Cardiac septum (tissue), 1 donor: ENCODE results near the gene BRAP. TPM values are rescaled to one million over a fixed set of nuclear protein-coding genes. Genes with fewer than 3 reads are reported as not detected.
"Not testable (repeated sequence)": the region's sequence is repeated elsewhere in the genome, so short reads cannot be mapped to it uniquely, and the experiment has no call there.

ENCODE experiments used
- DNase-seq: peaks from one replicate; pipeline ENCODE4 v3.0.0-alpha.2; 2020; ENCODE audit warnings: low spot score
- intact Hi-C: fragments of 100-400 bp; cut with DNase I; formaldehyde crosslinking; loops from one replicate; pipeline ENCODE4 v1.14.0; 2022
- total RNA-seq: library from RNA; stranded (reverse); fragmentation: NEBNext Ultra II Directional; extraction: Animal tissue kit (Norgen Biotek cat#: 25700); gene quantifications from one replicate; pipeline ENCODE4 v1.2.1, GENCODE V29; 2021
- donor health status: DM: no; HTN: no; CAD: no.

The BRAP gene
- total RNA-seq, 1 donor from 2014 or later = 13.9 TPM

DNA sequence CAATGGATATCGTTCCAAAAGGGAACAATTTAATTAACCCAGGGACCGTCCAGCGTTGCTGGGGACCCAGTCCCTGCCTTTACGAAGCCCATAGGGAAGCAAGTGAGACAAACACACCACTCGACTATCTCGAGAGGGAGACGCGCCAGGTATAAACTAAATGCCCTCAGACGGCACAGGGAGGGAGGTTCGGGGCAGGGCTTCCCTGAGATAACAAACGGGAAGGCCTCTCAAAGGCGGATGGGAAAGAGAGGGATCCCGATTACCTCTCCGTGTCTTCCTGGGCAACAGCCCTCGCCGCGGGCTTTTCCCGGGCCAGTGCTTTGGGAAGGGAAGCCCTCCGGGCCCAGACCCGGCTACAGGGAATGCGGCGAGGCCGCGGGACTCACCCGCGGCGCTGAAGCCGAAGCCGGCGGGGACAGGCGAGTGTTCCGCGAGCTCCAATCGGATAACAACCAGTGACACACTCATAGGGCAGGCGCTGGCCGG lies 390 bp downstream of the BRAP start:
- DNase-seq = no peak
- intact Hi-C loops = no loop called here

DNA sequence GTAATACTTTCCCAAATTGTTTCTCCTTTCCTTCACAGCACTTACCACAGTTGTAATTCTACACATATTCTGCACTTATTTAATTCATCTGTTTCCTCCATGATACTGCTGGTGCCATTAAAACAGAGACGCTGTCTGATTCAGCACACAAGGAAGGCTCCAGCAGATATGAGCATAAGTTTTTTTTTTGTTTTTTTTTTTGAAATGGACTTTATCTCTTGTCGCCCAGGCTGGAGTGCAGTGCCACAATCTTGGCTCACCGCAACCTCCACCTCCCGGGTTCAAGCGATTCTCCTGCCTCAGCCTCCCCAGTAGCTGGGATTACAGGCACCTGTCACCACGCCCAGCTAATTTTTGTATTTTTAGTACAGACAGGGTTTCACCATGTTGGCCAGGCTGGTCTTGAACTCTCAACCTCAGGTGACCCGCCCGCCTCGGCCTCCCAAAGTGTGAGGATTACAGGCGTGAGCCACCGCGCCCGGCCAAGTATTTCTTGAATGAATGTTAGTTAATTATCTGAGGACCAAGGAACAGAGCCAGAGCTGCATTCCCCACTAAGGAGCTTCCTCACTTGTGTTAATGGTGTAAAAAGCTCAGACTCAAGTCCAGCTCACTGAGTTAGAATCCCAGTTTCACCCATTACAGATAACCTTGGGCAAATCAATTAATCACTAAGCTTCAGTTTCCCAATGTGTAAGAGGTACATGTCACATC lies 1.1 kb downstream of the BRAP start:
- DNase-seq, intact Hi-C loops: not testable (repeated sequence)

DNA sequence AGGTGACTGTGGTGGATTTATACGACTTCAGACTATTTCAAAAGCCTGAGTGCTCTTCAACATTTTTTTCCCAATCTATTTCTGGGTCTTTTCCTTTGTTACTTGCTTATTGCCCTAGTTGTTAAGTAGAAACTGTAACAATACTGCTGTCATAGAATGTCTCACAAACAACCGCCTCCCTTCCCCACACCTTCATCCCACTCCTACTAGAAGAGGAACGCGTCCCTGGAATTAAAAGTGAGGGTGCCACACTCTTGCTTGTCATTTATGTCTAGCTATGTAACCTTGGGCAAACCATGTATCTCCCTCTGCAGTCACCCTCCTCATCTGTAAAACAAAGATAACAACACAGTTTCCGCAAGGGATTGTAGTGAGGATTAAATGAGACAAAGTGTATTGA lies 8.6 kb downstream of the BRAP start:
- DNase-seq = no peak
- intact Hi-C loops = loop anchor here (10.0 kb wide), 1 partner anchor 152 kb away; no protein-coding TSS in a partner anchor

DNA sequence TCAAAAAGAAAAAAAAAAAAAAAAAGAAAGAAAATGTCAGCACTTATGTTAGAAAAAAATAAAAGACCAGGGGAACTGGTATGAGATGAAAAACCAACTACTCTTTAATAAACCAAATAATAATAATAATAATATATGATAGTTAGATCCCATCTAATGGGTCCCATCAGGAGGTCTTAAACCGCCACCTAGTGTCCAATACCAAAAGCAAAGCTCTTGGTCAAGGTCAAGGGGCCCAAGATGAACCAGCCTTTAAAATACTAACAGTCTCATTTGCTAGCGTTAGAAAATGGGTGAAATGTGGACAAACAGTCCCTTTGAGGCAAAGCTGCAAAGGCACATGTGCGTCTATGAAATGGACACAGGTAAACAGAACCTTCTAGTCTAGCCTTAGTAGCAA lies 12.3 kb downstream of the BRAP start:
- intact Hi-C loops = loop anchor here (10.0 kb wide), 1 partner anchor 149 kb away; no protein-coding TSS in a partner anchor
- no peak for DNase-seq

DNA sequence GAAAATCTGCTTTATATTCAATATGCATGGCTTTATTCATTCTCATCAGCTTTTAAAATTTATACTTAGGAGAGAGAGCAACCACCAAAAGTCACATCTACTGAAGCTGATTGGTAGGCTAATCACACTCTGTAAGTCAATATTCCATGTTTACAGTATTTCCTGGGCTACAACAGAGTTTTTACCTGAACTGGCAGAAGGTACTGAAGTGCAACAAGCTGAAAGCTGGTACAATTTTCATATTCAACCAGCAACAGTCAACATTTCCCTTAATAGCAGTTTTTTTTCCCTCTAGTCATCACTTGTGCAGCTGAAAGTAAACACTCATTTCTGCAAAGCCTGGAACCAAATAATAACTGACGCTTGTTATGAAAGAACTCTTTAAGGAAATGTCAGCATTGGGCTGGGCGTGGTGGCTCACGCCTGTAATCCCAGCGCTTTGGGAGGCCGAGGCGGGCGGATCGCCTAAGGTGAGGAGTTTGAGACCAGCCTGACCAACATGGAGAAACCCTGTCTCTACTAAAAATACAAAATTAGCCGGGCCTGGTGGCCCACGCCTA lies 12.9 kb downstream of the BRAP start:
- intact Hi-C loops = loop anchor here (10.0 kb wide), 1 partner anchor 148 kb away; no protein-coding TSS in a partner anchor

DNA sequence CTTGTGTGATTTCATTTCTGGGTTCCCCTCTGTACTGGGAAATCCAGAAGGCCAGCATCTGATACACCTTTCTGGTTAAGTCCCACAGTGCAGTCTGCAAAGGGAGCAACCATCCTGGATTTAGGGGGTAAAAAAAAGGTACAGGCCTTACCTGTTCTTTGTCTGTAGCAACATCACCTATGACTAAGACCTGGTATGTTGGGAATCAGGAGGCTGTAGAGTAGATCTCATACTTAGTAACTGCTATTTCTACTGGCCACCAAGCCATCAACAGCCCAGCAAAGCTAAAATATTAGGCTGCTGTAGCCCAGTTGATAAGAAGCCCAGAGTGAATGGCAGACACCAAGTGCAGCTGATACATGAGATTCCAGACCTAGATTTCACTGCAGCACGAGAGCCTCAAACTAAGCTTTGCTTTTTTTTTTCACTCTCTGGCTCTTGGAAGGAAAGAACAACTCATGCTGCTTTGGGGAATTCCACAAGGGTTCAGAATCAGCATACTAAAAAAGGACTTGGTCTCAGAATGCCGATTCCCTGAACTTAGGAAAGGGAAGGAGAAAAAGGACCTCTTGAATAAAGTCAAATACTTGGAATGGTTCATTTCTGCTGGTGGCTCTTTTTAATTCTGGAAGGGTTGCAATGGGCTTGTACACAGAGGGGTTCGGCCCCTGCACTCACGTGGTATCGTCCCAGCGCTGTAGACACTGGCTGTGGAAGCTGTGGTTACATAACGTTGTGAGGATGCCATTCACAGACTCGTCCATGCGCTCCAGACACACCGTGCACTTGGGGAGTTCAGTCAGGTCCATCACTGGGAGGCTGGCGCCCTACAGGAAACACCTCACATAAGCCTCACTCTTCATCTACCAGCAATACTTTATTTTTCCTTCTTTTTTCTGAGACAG lies 20.5 kb downstream of the BRAP start:
- no peak for DNase-seq
- intact Hi-C loops = no loop called here

More for the DNA sequence above, 12.9 kb downstream of the BRAP start:
- DNase-seq = no peak

DNA sequence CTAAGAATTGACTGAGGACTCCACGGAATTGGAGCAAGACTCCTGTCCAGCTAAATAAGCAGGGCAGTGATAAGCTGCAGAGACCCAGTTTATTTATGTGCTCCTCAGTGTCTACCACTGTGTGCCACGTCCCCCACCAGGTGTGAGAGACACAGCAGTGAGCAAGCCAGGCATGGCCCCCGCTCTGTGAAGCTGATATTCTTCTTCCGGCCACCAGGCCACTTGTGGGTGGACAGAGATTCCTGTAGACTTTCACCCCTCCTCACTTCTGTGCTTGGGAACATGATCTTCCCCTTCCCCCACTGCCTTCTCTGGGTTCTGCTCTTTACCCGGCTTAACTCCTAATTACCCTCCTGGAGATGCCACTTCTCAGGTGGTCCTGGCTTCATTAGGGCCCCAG lies 21.3 kb downstream of the BRAP start:
- no peak for DNase-seq
- intact Hi-C loops = no loop called here

DNA sequence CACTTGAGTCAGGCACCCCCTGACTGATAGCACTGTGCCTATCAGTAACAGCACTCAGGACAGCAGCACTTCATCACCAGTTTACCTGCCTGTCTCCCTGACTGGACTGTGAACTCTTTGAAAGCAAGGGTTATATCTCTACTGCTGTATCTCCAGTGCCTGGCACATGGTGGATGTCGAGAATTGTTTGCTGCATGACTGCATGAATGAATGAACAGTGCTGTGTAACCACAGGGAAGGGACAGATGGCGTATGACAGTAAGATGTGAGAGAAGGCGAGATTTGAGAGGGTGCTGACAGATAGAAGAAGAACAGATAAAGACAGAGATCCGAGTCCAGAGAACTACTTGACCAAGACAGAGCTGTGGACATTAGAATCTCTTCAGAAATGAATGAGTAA lies 29.7 kb downstream of the BRAP start:
- intact Hi-C loops = no loop called here
- no peak for DNase-seq

DNA sequence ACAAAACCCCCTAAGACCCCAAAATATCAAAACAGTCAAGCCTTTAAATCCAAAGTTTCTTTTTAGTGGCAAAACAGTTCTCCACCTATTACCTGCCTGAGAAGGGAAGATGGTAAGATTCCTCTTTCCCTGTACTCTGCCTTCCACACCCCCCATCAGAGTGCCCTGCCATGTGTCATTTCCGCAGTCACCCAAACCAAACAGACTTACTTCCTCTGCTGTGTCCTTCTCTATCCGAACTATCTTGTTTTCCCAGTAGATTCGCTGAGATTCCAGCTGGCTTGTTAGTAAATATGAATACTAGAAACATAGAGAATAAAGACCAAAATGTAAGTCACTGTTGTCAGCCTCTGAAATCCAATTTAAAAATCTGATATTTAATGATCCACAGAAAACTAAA lies 30.4 kb downstream of the BRAP start:
- DNase-seq = no peak
- intact Hi-C loops = no loop called here

DNA sequence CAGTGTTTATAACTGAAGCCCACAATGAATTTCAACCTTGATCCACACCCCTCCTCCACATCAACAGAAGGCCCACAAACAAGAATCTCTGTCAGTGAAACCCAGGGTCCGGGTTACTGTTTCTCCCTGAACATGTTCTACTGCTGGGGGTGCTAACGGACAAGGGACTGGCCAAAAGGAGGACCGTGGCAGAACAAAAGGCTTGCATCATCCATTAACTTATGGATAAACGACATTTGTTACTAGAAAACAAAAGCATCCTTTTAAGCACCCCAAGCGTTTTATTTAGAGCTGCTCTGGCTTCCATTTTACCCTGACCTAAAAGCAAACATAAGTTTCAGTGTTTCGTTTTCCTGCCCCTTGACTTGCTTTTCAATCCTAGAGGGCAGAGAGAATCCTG lies 32.2 kb downstream of the BRAP start:
- DNase-seq = no peak

DNA sequence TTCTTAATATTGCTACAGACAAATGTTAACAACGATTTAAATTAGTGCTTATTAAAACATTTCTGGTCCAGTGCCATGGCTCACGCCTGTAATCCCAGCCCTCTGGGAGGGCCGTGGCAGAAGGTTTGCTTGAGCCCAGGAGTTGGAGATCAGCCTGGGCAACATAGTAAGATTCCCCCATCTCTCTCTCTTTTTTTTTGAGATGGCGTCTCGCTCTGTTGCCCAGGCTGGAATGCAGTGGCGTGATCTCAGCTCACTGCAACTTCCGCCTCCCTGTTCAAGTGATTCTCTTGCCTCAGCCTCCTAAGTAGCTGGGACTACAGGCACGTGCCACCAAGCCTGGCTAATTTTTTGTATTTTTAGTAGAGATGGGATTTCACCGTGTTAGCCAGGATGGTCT lies 33.2 kb downstream of the BRAP start:
- intact Hi-C loops, DNase-seq: not testable (repeated sequence)

More for the DNA sequence above, 32.2 kb downstream of the BRAP start:
- intact Hi-C loops = no loop called here

DNA sequence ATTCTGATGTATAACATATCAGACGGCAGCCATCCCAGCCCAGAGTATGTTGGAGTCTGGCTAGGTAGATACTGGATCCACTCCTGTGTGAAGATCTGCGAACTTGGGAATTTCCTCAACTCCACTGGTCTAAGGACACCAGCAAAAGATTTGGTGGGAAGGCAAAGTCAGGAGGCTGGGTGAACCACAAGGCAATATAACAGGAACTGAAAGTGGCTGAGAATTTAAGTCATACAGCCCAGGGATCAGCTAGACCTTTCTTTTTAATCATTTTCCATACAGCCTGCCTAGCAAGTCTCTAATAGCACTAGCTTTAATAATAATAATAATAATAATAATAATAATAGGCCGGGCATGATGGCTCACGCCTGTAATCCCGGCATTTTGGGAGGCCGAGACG lies 34.8 kb downstream of the BRAP start:
- DNase-seq = no peak
- intact Hi-C loops = no loop called here

DNA sequence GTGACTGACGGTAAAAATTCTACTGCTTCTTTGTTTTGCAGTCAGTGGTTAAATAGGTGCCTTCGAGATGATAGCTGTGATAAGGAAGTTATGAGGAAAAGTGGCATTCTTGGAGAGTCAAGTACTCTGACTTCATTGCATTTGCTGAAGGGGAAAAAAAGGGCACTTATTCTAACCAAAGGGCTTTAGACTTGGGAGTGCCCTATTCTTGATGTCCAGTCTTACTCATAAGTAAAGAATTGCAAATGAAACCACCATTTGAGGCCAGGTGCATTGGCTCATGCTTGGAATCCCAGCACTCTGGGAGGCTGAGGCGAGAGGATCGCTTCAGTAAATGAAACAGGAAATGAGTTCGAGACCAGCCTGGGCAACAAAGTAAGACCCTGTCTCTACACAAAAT lies 40.3 kb downstream of the BRAP start:
- DNase-seq = no peak
- intact Hi-C loops = no loop called here

DNA sequence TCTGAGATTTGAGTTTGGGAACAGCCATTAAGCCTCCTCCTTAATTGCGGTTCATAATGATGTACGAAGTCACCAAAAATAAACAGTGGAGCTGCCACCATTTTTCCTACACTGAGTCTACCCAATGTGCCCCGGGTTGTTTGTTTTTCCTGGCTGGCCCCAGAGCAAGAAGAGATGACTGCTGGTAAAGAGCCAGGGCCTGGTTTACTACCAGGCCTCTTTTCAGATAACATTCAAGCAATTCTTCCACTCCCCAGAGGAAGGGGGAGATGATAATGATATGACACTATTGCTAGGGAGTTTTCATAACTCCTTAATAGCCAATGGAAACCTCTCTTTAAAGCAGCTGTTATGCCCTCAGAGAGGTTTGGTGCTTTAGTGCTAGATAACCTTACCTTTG lies 42.3 kb downstream of the BRAP start:
- intact Hi-C loops = no loop called here
- DNase-seq = no peak

DNA sequence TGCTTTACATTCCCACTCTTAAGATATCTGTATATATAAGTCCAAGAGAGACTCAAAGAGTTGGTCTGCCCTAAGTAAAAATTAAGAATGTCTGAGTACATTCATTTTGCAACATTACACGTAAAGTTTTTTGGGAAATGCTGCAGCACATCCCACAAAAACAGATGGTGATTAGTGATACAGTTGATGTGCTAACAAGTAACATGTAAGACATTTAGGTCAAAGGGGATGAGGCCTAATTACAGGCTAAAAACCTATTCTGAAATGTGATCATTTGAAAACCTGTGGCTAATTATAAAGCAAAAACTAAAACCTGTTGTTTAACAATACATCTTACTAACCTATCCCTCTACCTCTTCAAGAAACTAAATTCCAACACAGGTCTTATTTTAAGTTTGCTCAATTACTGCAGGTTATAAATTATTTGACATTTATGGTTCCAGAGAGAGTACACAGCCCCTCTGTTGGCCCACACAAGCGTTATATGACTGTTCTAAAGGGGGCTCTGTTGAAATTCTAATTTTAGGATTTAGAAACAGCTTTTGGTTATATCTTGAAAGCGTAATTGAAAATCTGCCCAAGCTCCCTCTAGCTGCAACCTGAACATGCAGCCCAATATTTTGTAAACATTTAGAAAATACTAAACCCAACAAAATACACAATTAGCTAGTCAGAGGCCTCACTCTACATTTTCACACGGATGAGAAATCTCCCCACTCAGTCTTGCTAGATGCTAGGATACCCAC lies 42.9 kb downstream of the BRAP start:
- intact Hi-C loops = no loop called here
- DNase-seq = no peak

DNA sequence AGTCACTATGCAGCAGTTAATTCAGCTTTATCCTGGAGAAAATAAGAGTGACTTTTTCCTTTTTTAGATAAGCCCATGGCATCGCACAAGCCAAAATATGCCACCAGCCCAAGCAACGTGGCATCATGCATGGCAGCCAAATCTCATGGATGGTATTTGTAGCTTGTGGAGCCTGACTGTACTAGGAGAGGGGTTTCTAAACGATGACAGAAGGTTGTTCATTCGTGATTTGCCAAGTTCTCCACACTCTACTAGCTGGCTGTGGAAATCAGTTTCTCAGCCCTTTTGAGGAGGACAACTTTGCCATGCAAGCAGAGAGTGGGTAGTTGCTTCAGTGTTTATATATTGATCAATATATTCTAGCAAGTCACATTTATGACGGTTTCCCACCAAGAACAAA lies 45.2 kb downstream of the BRAP start:
- no peak for DNase-seq
- intact Hi-C loops = no loop called here

DNA sequence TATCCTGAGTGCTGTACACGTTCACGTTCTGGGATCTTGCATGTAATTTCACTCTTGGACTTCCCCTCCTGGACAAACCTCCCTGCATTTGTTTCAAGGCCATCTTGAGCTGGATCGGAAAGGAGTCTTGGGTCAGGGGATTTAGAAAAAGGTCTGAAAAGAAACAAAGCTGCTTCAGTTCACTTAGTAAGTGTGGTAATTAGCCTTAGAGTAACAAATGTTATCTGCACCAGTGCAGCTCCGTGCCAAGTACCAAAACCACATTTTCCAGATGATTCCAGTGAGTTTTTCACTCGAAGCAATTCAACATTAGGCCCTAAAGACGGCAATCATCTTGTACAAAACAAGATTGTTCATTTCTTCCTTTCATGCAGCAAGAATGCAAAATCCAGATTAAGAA lies 47.2 kb downstream of the BRAP start:
- no peak for DNase-seq
- intact Hi-C loops = loop anchor here (5.0 kb wide), 1 partner anchor 41 kb away; the partner anchor contains the start of gene ATXN2

DNA sequence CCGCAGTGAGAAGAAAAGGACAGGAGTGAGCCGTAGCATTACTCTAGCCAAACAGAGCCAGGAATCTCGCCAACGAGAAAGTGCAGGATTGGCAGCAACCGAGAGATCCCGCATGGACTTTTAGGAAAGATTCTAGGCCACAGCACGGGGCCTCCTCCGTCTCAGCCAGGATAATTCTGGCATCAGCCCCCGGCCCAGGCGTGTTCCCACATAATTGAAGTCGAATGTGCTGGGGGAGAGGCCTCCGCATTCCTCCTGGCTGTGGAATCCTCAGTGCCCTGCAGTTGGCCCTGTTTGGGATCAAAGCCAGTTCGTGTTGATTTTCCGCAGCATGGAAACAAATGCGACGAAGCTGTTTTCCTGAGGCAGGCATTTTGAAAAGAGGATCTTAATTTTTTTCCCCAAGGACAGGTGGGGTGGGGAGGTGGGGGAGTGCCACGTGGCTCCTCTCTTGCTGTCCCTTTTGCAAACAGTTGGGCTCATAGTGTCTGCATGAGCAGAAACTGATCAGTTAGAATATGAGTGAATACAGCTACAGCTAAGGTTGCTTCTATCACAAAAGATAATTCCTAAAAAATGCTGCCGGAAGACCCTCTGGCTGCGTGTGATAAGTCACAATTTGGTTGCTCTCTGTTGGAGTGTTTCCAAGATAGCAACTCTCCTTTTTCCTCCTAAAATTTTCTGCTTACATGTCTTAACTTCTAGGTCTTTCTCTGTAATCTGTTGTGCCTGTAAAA lies 49.4 kb downstream of the BRAP start:
- intact Hi-C loops = loop anchor here (5.0 kb wide), 1 partner anchor 39 kb away; the partner anchor contains the start of gene ATXN2
- DNase-seq = peak; percentile 75

DNA sequence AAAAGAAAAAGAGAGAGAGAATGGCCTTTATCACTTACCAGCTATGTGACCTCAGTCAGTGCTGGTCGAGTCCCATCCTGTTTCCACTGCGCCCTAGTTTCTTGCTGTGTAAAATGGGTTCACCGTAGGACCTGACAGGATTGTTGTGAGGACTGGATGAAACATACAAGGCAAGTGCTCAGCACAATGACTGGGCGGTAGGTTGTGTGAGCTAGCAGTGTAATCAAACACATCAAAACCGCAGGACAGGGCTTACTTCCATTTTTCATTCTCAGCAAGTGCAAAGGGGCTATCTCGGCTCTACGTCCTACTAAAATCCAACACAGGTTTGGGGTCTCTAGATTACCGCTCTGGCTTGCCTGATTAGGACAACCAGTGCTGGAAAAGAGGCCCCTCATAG lies 50.2 kb downstream of the BRAP start:
- intact Hi-C loops = loop anchor here (5.0 kb wide), 1 partner anchor 38 kb away; the partner anchor contains the start of gene ATXN2
- DNase-seq = no peak
